SU-DHL-6 (cell line): Measurements from ENCODE around the gene AMACR.

Source experiments
- H2AFZ ChIP-seq: fragments of 200-600 bp; sonication (generic); 2 replicates; pipeline ENCODE4 v1.6.1; 2014; ENCODE audit warnings: low read depth, mild to moderate bottlenecking, moderate library complexity, mixed read lengths, antibody characterized with exemption, low read length; ENCODE audit not compliant: severe bottlenecking
- H3F3A ChIP-seq: fragments of 200-600 bp; shearing (Covaris generic); 2 replicates; pipeline ENCODE4 v1.6.0; 2016; ENCODE audit warnings: antibody characterized with exemption, mild to moderate bottlenecking; ENCODE audit not compliant: insufficient read depth
- H3K27ac ChIP-seq: fragments of 200-600 bp; sonication (generic); 2 replicates; pipeline ENCODE4 v1.5.1; 2016; ENCODE audit warnings: low read depth, mild to moderate bottlenecking, low read length, moderate library complexity, mixed read lengths
- H3K27me3 ChIP-seq: fragments of 200-600 bp; sonication (generic), shearing (Covaris generic); 2 replicates; pipeline ENCODE4 v1.6.0; 2014; ENCODE audit warnings: mild to moderate bottlenecking, low read length
- H3K36me3 ChIP-seq: fragments of 200-600 bp; sonication (generic); 2 replicates; pipeline ENCODE4 v1.6.1; 2014; ENCODE audit warnings: mild to moderate bottlenecking, low read length, mixed read lengths
- H3K4me2 ChIP-seq: fragments of 300-600, 200-600 bp; shearing (Covaris generic), sonication (generic); 2 replicates; pipeline ENCODE4 v1.6.0; 2014; ENCODE audit warnings: low read length, low read depth, mild to moderate bottlenecking; ENCODE audit not compliant: poor library complexity, severe bottlenecking
- H3K4me3 ChIP-seq: fragments of 200-600 bp; sonication (generic); 2 replicates; pipeline ENCODE4 v1.5.1; 2014; ENCODE audit warnings: antibody characterized with exemption, low read length, mild to moderate bottlenecking, mixed read lengths; ENCODE audit not compliant: insufficient read depth, poor library complexity, severe bottlenecking
- H3K79me2 ChIP-seq: fragments of 200-600 bp; sonication (generic); 2 replicates; pipeline ENCODE4 v1.6.1; 2014; ENCODE audit warnings: mild to moderate bottlenecking, low read length, moderate library complexity; ENCODE audit not compliant: insufficient read depth
- H3K9ac ChIP-seq: fragments of 200-600 bp; sonication (generic); 2 replicates; pipeline ENCODE4 v1.7.0; 2014; ENCODE audit warnings: mild to moderate bottlenecking, low read length
- H3K9me2 ChIP-seq: fragments of 200-600 bp; sonication (generic); replicated peaks from 2 replicates; pipeline ENCODE4 v1.6.1; 2014; ENCODE audit warnings: low read length; ENCODE audit not compliant: insufficient read depth
- H3K9me3 ChIP-seq: fragments of 200-600 bp; sonication (generic); 2 replicates; pipeline ENCODE4 v1.6.1; 2014; ENCODE audit warnings: low read length, mixed read lengths; ENCODE audit not compliant: insufficient read depth
- H4K20me1 ChIP-seq: fragments of 200-600 bp; sonication (generic); 2 replicates; pipeline ENCODE4 v1.6.1; 2014; ENCODE audit warnings: low read depth, mild to moderate bottlenecking, antibody characterized with exemption, low read length, moderate library complexity, mixed read lengths
- EZH2phosphoT487 ChIP-seq: fragments of 200-600 bp; sonication (generic), shearing (Covaris generic); conservative IDR thresholded peaks from 2 replicates; pipeline ENCODE4 v1.6.1; 2018; ENCODE audit warnings: mild to moderate bottlenecking, antibody characterized with exemption, low read length, moderate library complexity, mixed read lengths
- TF ChIP-seq, protein P1 (sequence below): fragments of 200-600 bp; sonication (generic); IDR thresholded peaks from one replicate; pipeline ENCODE4 v1.5.1; 2017; ENCODE audit warnings: antibody characterized with exemption, mild to moderate bottlenecking, low read length, moderate library complexity; ENCODE audit not compliant: insufficient read depth, poor library complexity, severe bottlenecking

AMACR gene

DNA sequence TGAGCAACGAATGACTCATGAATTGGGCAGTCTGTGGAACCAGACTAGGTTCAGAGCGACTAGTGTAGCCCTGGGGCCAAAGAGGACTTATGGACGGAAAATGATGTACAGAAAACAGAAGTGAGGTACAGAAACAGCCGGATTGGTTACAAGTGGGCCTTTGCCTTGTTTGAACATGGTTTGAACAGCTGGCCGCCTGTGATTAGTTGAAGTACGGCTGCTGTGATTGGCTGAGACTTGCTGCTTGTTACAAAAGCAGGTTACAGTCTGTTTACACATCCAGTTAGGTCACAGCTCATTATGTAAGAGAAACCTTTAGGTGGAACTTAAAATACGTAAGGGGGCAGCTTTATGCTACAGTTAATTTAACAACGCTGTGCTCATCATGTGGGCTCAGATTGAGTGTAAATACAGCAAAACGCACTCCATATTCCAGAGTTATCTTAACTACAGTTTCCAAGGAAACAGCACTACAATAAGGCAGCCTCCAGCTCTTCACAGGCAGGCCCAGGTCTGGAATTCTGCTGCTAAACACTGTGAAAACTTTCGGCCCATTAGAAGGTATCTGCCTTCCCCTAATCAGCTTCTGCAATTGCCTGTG lies 6.5 kb downstream of the AMACR start:
- Histone ChIP-seq H4K20me1 (no peaks in the 10 kb centered on the region), H3K9me3 (no peaks in the 10 kb centered on the region), H3K27ac (no peak overlapping the region), H2AFZ (no peak overlapping the region), H3K4me3 (no peak overlapping the region), H3K9me2 (no peaks in the 10 kb centered on the region), H3K36me3 (no peaks in the 10 kb centered on the region), H3K4me2 (no peak overlapping the region), H3K9ac (no peak overlapping the region), H3F3A (no peaks in the 10 kb centered on the region), H3K79me2 (no peaks in the 10 kb centered on the region), H3K27me3 (no peaks in the 10 kb centered on the region)
- no peak for TF ChIP-seq EZH2phosphoT487
- TF ChIP-seq, protein P1, sequence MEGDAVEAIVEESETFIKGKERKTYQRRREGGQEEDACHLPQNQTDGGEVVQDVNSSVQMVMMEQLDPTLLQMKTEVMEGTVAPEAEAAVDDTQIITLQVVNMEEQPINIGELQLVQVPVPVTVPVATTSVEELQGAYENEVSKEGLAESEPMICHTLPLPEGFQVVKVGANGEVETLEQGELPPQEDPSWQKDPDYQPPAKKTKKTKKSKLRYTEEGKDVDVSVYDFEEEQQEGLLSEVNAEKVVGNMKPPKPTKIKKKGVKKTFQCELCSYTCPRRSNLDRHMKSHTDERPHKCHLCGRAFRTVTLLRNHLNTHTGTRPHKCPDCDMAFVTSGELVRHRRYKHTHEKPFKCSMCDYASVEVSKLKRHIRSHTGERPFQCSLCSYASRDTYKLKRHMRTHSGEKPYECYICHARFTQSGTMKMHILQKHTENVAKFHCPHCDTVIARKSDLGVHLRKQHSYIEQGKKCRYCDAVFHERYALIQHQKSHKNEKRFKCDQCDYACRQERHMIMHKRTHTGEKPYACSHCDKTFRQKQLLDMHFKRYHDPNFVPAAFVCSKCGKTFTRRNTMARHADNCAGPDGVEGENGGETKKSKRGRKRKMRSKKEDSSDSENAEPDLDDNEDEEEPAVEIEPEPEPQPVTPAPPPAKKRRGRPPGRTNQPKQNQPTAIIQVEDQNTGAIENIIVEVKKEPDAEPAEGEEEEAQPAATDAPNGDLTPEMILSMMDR: no peak

DNA sequence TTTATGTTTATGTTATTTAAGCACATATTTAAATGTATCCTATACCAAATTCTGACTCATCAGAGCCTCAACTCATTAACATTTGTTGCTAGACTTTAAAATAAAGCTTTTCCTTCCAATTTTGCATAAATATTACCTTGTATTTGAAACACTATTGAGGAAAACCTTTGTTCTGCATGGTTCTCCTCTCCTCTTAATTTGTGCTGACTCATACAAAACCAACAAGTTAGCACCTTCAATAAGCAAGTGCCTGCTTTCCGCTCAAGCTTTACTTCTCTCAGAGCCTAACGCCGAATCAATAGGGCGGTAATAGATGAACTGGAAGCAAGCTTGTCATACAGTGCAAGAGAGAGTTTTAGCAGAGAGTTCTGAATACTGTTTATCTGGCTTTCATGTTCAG lies 7.9 kb downstream of the AMACR start:
- Histone ChIP-seq H4K20me1 (no peaks in the 10 kb centered on the region), H3K9me3 (no peaks in the 10 kb centered on the region), H3K4me3 (no peak overlapping the region)

DNA sequence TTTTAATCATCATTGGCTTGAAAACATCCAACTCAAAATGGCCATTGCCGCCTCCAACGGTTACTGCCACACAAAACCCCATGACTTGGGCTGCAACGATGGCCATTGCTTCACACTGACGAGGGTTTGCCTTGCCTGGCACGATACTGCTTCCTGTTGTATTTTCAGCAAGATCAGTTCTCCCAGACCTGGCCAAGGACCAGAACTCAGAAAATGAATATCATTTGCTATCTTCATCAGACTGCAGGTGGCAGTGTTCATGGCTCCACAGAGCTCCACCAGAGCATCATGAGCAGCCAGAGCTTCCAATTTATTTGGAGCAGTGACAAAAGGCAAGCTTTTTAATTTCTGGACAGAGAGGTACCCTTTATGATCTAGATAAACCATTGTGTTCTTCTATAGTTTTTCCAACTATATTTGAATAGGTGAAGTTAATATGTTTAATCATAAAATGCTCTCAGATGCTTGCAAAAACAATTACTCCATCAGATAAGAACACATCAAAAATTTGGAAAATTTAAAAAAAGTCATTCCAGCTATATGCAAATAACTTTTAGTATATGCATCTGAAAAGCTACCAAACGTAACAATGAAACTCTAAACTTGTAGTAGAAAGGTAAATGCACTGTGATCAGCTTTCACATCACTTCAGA lies 10.4 kb downstream of the AMACR start:
- no peaks in the 10 kb centered on the region for H3K9me3 ChIP-seq
- H3K9me2 ChIP-seq: no peaks in the 10 kb centered on the region
- no peaks in the 10 kb centered on the region for H3K36me3 ChIP-seq
- H3K79me2 ChIP-seq: no peaks in the 10 kb centered on the region
- no peak for TF ChIP-seq EZH2phosphoT487
- TF ChIP-seq, protein P1: no peak
- no peaks in the 10 kb centered on the region for H3F3A ChIP-seq
- no peak overlapping the region for H3K4me3 ChIP-seq
- no peak overlapping the region for H2AFZ ChIP-seq
- no peak overlapping the region for H3K4me2 ChIP-seq
- no peaks in the 10 kb centered on the region for H3K27me3 ChIP-seq
- no peak overlapping the region for H3K27ac ChIP-seq
- H3K9ac ChIP-seq: no peak overlapping the region
- H4K20me1 ChIP-seq: no peaks in the 10 kb centered on the region

More for the DNA sequence above, 7.9 kb downstream of the AMACR start:
- H3K9ac ChIP-seq: no peak overlapping the region
- no peaks in the 10 kb centered on the region for H3K27me3 ChIP-seq
- H3K36me3 ChIP-seq: no peaks in the 10 kb centered on the region
- H3F3A ChIP-seq: no peaks in the 10 kb centered on the region
- H3K27ac ChIP-seq: no peak overlapping the region
- H3K9me2 ChIP-seq: no peaks in the 10 kb centered on the region
- H2AFZ ChIP-seq: no peak overlapping the region
- no peak overlapping the region for H3K4me2 ChIP-seq
- TF ChIP-seq, protein P1: no peak
- TF ChIP-seq EZH2phosphoT487: no peak
- no peaks in the 10 kb centered on the region for H3K79me2 ChIP-seq
